RKO (cell line): Measurements from ENCODE around the gene POLN.

Source experiments
- DNase-seq: peaks from one replicate; pipeline ENCODE4 v3.0.0-alpha.2; 2016; ENCODE audit warnings: low spot score

Gene POLN

DNA sequence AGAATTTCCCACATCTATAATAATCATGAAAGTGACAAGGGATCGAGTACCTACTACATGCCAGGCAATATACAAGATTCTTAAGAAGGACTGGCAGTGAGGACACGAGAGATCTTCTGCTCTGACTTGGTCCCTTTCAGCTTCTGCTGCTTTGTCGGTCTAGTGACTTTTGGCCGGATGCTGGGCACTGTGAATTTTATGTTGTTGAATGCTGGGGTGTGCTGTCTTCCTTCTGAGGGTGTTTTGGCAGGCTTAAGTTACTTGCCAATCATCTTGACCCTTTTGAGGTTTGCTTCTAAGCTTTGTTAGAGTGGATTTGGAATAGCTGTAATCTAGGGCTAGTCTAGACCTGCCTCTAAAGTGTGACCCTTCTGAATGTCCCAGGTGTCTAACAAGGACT is 159.3 kb downstream of the POLN start:
- no peak for DNase-seq

- no peak for DNase-seq
Measured at GRCh38 chr4:2082118-2082517, 159.8 kb downstream of the POLN start.

GRCh38 chr4:2081540-2081939 is 160.4 kb downstream of the POLN start:
- no peak for DNase-seq

DNA sequence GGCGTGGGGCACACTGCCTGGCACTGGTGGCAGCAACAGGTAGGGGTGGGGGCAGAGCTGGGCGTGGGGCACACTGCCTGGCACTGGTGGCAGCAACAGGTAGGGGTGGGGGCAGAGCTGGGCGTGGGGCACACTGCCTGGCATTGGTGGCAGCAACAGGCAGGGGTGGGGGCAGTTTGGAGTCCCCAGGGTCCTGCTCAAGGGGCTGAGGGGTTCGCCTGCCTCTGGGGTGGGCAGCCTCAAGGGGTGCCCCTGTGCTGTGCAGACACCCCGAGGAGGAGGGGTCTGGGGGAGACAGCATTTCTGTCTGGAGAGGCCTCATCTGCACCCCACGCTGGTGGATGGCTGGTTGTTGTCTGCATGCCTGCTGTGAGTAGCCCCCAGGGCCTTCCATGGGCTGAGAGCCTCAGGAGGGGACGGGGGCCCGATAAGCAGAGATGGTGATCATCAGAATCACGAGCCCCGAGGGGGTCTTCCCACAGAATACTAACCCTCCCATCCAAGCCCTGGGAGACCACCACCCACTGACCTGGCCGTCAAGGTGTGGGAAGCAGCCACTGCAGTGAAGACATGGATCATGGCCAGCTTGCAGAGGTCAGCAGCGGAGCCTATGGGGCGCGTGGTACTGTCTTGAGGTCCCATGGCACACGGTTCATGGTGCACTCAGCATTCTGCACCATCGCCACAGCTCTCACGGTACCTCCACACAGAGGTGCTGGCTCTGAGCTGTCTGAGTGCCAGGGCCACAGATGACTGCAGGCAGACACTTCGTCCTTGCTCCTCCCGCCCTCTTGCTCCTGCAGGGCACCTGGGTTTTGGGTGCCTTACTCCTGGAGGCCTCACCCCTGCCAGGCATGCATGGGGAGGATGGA is 161.3 kb downstream of the POLN start:
- no peak for DNase-seq

- DNase-seq = no peak
Measured at GRCh38 chr4:2079926-2080325, 162.0 kb downstream of the POLN start.

- DNase-seq = no peak
Measured at GRCh38 chr4:2079006-2079405, 162.9 kb downstream of the POLN start.

- DNase-seq = no peak
Measured at GRCh38 chr4:2078584-2078983, 163.3 kb downstream of the POLN start.

DNA sequence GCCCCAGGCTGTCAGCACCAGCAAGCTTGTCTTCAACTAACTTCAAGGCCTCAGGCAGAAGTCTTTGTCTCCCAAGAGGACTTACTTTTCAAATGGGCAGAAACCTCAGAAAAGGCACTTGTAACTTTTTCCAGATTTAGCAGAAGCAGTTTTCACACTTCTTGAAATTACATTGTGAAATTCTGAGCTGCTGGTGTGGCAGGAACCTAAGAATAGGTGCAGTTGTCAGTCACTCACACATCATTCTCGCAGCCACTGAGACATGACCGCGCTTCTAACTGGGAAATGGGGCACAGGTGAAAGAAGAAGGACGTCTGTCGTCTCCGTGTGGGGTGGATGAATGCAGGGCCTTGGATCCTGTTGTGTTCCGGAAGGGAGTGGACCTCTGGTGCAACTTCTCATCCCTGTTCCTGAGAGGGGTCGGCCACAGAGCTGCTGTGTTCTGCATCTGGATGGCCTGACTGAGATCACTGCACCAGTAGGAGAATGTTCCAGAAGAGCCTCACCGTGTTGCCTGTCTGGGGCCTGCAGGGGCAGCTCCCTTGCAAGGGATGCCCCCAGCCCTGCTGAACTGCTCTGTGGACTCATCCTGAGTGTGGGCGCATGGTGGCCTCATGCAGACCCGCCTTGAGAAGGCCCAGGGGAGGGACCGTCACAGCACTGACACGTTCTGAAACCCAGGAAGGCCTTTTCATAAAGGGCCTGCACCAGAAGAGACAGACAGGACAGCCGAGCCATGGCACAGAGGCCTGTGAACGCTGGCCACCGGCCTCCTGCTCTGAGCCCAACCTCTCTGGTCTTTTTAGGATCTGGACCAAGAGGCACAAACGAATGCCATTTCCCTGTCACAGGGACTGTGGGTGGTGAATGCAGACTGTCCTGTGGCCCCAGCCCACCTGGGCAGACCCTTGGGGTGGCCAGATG is 164.1 kb downstream of the POLN start:
- DNase-seq = no peak

- DNase-seq = no peak
Measured at GRCh38 chr4:2076908-2077536, 164.9 kb downstream of the POLN start.

DNA sequence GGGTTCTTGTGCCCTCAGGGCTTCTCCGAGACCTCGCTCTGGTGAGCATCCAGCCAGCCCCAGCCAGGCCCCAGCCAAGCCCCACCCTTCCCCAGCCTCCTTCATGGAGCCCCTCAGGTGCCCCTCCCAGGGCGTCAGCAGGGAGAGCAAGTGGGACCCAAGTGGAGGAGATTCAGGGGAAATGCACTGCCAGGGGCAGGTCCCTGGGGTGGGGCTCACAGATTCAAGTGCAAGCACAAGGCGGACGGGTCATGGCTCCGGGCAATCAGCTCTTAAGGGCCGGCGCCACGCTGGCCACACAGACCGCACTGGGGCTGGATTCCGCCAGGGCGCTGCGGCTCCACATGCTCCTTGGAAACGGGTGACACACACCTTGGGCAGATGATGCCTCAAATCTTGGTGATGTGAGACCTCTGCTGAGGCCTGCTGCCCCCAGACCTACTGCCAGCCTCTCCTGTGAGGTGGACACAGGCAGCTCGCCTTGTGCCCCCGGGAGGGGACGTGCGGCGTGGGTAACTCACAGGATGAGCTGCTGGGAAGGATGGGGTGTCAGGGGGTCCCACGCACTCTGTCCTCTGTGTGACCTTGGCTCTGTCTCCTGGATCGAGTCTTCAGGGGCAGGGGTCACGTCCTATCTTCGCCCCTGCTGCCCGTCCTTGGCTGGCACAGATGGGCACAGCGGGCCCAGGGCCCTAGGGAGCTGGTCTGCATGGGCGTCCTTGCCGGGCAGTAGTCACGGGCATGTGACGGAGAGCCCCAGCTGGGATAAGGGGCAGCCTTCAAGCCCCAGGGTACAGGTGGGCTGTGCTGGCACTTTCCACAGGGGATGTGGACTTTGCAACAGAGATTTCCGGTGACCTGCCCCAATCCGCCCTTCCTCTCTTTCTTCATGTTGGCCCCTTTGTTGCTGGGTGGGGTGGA is 165.7 kb downstream of the POLN start:
- DNase-seq = no peak

GRCh38 chr4:2075171-2075986 is 166.5 kb downstream of the POLN start:
- DNase-seq = no peak

DNA sequence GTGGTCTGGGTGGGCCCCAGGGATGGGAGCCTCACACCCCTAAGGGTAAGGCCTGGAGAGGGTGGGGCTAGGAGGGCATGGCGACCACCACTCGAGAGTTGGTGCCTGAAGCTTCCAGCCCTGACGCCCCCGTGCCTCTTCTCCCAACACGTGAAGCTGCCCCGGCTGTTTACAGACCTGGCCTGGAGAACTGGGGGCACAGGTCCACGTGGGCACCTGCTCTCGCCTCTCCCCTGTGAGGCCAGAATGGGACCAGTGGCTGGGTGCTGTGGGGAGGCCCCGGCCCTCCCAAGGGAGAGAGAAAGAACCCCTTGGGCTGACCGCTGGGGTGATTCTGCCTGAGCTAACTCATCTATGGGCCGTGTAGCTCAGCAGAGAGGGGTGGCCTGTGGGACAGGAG is 167.3 kb downstream of the POLN start:
- DNase-seq = no peak

GRCh38 chr4:2073808-2074481 is 168.0 kb downstream of the POLN start:
- DNase-seq = no peak

DNA sequence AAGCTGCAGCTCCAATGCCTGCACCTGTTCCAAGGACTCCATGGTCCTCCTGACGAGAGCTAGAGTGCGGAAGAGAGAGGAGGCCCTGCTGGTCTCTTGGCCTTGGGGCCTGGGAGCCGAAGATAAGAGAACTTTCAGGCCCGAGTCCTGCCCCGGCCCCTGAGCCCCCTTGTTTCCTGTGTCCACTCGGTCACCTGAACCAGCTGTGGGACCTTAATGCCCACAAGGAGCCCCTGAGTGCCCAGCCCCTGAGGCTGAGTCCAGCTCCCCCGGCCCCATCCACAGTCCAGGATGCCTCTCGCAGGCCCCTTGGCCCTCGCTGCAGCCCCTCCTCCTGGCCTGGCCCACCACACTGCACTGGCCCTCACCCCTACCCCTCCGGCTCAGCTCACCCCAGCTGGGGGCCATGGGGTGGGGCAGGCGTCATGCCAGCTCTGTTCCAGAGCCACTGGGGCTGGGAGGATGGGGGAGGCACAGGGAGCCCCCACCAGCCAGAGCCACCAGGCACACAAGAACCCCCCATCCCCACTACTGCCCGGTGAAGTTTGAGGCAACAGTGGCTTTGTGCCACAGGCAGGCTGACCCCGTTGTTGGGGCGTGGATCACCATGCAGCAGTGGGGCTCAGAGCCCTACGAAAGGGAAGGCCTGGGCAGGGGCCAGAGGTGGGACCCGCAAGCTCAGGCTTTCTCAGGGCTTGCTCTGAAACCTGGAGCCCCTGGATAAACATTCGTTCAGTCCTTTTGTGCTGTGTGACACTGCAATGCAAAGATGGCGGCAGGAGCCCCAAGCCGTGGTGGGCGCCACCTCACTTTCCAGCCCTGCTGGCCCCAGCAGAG is 168.7 kb downstream of the POLN start:
- DNase-seq = no peak

- no peak for DNase-seq
Measured at GRCh38 chr4:2071912-2072867, 169.7 kb downstream of the POLN start.

- DNase-seq = no peak
Measured at GRCh38 chr4:2071252-2071911, 170.5 kb downstream of the POLN start.
